Stimulated activated CD4-positive, alpha-beta T cell treated with anti-CD3 and anti-CD28 coated beads, Interleukin-1b, Interleukin-23, amount 100 ng/mL, for 1 hour (primary cell): Measurements from ENCODE around the gene MCAT.
"Not testable (repeated sequence)": the region's sequence is repeated elsewhere in the genome, so short reads cannot be mapped to it uniquely, and the experiment has no call there.

Experiments used
- DNase-seq, 2 donors: peaks; one replicate each; pipeline ENCODE4 v3.0.0-alpha.2; 2020; ENCODE audit warnings: low read depth in 2 of 2

Gene MCAT

GRCh38 chr22:43127166-43127908 is 15.9 kb downstream of the MCAT start:
- DNase-seq = no peak

GRCh38 chr22:43126501-43127165 is 16.6 kb downstream of the MCAT start:
- no peak for DNase-seq

DNA sequence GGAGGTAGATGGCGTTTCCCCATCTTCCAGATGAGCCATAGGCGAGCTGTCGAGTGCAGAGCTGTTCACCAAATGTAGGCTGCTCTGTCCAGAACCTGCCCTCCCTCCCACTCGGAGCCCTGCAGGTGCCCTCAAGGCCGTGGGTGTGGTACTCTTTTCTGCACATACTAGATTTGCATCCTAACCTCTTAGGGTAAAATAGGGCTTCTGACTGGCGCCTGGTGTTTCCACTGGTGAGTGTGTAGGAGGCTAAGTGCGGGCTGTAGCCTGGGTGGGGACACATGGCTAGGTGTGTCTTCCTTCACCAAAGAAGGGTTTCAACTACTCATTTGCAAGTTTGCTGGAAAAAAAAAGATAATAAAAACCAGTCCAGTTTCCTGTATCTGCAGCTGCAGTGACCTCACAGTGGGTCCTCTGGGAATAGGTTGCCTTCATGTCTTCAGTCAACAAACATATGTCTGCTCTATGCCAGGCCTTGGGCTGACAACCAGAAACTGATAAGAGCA is 24.2 kb downstream of the MCAT start:
- DNase-seq = no peak

- no peak for DNase-seq
Observed at GRCh38 chr22:43118024-43118849, 25.0 kb downstream of the MCAT start.

DNA sequence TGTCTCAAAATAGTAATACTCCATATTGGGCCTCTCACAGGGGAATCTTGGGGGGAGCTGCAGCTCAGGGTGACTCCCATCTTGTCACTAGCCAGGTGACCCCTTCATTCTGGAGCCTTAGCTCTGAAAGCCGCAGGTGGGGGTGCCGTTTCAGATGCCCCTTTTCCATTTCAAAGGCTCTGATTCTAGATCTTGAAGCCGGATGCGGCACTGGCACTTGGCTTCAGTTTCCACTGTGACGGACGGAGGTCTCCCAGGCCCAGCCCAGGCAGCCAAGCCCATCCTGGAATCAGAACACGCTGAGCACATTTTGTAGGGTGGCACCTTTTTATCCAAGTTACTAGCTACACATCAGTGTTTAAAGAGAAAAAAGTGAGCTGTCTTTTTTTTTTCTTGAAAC is 26.3 kb downstream of the MCAT start:
- no peak for DNase-seq

DNA sequence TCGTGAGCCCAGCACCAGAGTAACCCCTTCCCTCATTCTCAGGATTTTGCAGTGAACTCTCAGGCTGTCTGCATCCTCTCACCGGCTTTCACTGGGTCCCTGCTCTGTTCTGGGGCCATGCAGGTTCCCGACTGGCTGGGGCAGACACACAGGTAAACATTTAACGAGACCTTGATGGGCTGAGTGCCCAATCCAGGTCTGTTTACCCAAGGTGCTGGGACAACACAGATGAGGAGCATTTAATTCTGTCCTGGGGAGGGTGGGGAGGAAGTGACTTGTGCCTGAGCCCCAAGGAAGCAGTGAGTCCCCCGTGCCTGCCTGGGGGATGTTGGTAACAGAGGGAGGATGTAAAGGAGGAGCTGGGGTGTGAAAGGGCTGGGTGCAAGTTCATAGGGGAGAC is 28.2 kb downstream of the MCAT start:
- DNase-seq = no peak

GRCh38 chr22:43113526-43114251 is 29.5 kb downstream of the MCAT start:
- DNase-seq = no peak

DNA sequence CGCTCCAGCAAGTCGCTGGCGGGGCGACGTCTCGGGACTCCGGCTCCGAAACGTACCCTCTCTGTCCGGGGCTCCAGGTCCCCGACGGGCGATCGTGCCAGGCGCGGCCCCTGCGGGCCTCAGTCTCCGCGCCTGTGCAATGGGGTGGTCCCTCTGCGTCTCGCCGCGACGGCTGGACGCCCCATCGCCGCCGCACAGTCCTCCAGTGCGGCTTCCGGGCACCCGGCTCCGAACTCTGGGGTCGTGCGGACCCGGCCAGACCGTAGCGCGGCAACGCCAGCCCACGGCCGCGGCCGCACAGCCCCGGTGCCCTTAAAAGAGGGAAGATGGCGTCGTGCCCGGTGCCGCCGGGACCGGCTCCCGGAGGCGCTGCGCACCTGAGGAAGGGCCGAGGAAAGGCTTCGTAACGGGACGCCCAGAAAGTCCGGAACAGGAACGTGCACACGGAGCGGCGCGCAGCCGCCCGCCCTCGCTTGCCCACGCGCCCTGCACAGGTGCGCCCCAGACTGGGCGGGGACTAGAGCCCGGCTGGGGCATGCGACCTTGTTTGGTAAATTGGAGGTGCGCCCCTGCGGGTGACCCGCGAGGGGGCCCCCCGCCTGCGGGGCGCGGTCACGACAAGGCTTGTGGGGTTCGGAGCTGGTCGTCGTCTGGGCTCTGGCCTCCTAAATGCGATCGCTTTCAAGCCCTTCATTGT is 32.1 kb downstream of the MCAT start:
- DNase-seq = peak in 1 of 2 donors; percentile 21

DNA sequence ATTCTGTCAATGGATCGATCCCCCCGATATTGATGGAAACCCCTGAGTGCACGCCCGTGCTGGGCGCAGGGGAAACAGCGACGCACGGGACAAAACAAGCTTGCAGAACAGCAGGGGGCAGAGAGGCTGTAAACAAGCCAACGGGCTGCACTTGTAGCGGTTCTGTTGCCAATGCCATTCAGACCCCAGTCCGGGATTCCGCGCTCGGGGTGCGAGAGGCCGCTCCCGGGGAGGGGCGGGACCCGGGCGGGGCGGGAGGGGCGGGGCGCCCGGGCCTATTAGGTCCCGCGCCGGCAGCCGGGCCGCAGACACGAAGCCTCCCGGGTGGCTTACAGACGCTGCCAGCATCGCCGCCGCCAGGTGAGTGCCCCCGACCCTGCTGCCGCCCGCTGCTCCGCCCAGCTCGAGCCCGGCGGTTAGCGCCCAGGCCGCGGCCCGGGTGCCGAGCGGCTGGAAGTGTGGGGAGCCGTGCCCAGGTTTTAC is 32.7 kb downstream of the MCAT start, which contains the start of gene BIK:
Gene BIK (plus strand): TSS at position 307 of the 483 bp plus-strand sequence. CDS start 13,273 bp downstream, outside the sequence.
- DNase-seq = peak in 1 of 2 donors; percentile 16

DNA sequence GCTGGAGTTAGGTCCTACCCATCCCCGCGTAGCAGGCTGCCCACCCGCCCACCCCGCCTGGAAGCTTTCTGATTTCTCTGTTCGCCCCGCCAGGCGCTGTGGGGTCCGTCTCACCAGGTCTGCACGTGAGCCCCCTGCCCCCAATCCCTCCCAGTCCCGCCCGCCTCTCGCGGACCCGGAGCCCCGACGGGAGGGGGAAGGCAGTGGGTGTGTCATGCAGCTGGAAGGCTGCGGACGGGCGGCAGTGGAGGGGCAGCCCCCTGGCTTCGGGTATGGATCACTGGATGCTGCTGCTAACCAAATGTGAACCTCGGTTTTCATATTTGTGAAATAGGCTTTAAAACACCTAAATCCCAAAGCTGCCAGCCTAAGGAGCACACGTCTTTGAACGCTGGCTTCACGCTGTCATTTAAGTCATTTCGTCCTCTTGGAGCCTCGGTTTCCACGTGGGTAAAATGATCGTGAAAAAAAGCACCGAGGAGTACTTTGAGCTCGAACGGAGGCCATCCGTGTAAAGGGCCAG is 33.2 kb downstream of the MCAT start:
- DNase-seq = no peak

DNA sequence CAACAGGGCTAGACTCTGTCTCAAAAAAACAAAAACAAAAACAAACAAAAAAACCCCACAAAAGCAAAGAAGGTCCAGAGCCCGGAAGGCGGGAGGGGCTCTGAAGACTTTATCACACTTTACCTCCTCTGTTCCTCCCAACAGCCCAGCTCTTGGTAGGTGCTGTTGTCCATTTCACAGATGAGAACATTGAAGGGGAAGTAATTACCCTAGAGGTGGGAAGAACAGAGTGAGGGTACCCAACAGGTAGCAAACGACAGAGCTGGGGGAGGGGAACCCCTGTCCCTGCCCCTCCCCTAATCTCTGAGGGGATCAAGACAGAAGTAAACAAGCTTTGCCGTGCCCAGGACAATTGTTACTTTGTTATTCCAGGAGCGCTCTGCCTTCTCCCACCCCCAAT is 33.7 kb downstream of the MCAT start:
- no peak for DNase-seq

- DNase-seq = no peak
Observed at GRCh38 chr22:43106302-43106701, 36.9 kb downstream of the MCAT start.

- not testable (repeated sequence) for DNase-seq
Observed at GRCh38 chr22:43104950-43105349, 38.2 kb downstream of the MCAT start.

DNA sequence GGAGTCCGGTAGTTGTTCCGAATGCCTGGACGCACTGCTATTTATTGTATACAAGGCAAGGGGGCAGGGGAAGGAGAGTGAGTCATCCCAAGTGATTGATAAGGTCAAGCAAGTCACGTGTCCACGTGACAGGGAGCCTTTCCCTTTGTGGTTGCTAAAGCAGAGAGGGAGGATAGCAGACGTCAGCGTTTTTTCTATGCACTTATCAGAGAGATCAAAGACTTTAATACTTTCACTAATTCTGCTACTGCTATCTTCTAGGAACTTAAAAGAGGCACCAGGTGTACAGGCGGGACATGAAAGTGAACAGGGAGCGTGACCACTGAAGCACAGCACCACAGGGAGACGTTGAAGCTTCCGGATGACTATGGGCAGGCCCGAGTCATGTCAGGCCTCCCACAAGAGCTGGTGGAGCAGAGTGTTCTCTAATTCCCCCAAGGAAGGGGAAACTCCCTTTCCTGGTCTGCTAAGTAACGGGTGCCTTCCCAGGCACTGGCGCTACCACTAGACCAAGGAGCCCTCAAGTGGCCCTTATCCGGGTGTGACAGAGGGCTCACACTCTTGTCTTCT is 39.1 kb downstream of the MCAT start:
- not testable (repeated sequence) for DNase-seq

GRCh38 chr22:43101306-43101705 is 41.9 kb downstream of the MCAT start:
- no peak for DNase-seq

GRCh38 chr22:43100225-43100624 is 43.0 kb downstream of the MCAT start:
- DNase-seq = no peak

DNA sequence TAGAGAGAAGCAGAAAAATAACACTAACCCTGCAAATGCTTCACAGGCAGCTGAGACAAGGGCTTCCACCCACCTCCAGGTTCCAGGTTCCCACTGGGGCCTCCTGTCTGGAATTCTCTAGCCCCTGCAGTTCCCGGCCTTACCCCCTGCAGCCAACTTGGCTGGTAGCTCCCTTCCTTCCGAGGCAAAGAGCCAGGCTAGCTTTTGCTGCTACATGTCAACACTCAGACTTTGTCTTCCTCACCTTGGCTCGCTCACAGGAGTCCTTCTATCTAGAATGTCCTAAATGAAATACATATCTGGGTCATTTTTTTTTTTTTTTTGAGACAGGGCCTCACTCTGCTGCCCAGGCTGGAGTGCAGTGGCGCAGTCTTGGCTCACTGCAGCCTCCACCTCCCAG is 44.1 kb downstream of the MCAT start:
- no peak for DNase-seq

DNA sequence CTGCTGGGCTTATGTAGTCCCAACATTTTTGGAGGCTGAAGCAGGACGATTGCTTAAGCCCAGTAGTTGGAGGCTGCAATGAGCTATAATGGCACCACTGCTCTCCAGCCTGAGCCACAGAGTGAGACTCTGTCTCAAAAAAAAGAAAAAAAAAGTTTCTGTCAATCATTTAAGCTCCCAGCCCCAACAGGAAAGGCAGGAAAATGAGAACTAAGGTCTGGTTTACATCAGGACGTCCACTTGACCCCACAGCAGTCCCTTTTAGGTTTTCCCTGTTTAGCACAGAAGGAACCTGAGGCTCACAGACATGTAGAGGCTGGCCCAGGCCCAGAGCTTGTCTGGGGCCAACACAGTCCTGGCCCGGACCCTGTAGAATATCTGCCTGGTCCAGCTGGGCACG is 44.8 kb downstream of the MCAT start:
- DNase-seq = no peak

GRCh38 chr22:43096420-43096819 is 46.8 kb downstream of the MCAT start:
- no peak for DNase-seq

DNA sequence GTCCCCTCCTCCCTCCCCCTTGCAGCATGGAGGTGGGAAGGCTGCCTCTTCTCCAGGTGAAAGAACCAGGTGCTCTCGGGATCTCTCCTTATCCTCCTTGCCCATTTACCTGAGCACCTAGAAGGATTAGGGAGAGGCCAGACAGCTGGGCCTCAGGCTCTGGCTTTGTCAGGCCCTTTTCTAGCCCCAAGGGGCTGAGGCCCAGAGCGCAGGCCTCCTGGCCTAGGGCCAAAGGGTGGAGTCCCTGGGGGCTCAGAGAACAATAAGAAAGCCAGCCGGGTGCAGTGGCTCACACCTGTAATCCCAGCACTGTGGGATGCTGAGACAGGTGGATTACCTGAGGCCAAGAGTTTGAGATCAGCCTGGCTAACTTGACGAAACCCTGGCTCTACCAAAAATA is 48.6 kb downstream of the MCAT start:
- DNase-seq = no peak
